ENCODE measurements around the gene TTC27. TPM values are rescaled to one million over a fixed set of nuclear protein-coding genes. Genes with fewer than 3 reads are reported as not detected.
"Not testable (repeated sequence)": the region's sequence is repeated elsewhere in the genome, so short reads cannot be mapped to it uniquely, and the experiment has no call there.

TTC27 gene
- total RNA-seq, 2 experiments from 2014 or later = 34.9 to 37.3 TPM

DNA sequence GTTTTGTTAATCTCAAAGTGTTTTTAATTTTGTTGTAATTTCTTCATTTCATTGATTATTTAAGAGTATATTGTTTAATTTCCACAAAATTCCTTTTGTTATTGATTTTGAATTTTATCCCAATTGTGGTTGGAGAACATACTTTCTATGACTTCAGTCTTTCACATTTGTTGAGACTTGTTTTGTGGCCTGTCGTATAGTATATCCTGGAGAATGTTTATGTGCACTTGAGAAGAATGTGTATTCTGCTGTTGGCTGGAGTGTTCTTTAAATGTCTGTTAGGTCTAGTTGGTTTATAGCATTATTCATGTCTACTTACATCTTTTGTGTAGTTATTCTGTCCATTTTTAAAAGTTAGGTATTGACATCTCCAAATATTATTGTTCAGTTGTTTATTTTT is 120.3 kb downstream of the TTC27 start:
- Mint-ChIP-seq H3K27me3 (no peaks in the 10 kb centered on the region), H3K4me3 (no peak overlapping the region), H3K36me3 (peaks cover 64% of the 10 kb centered on the region), H3K4me1 (peaks cover 12% of the 10 kb centered on the region), H3K27ac (no peak overlapping the region), H3K9me3 (peaks cover 5% of the 10 kb centered on the region)
- DNase-seq = no peak

DNA sequence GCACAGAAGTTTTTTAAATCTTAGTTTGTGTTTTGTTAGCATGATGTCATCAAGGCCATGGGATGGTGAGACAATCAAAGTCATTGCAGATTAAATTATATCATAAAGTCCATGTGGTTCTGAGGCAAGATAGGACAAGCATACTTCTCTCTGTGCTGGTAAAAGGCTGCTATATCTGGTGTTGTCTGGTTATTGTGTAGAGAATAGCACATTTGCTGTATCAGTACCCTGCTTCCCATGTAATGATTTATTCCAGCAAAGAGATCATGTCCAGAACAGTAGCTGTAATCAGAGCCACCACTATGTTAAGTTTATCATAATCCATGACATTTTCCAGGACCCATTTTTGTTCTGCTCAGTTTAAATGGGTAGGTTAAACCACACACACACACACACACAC is 123.0 kb downstream of the TTC27 start:
- no peak overlapping the region for H3K27ac Mint-ChIP-seq
- no peak for DNase-seq
- H3K4me1 Mint-ChIP-seq = peaks cover 2% of the 10 kb centered on the region
- no peaks in the 10 kb centered on the region for H3K27me3 Mint-ChIP-seq
- peaks cover 54% of the 10 kb centered on the region for H3K36me3 Mint-ChIP-seq
- H3K4me3 Mint-ChIP-seq = no peak overlapping the region
- H3K9me3 Mint-ChIP-seq = peaks cover 5% of the 10 kb centered on the region

DNA sequence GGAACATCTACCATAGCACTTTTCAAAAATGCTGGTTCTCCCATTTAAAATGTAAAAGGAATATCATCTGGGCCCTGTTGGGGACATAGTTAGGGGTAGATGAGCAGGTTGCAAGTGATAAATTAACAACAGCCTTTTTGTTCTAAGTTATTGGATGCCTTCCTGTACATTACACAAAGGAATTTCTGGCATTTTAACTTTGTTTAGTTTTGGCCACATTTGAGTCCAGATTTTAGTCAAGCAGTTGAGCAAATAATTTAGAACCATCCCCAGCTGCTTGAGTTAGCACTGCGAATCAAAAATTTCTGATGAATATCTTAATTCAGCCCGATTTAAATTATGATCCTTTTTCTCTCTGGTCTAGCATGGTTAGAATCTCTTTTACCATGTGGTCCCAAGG is 124.4 kb downstream of the TTC27 start:
- H3K9me3 Mint-ChIP-seq = peaks cover 1% of the 10 kb centered on the region
- DNase-seq = no peak
- H3K4me3 Mint-ChIP-seq = no peak overlapping the region
- H3K27me3 Mint-ChIP-seq = no peaks in the 10 kb centered on the region
- peaks cover 48% of the 10 kb centered on the region for H3K36me3 Mint-ChIP-seq
- H3K27ac Mint-ChIP-seq = no peak overlapping the region
- H3K4me1 Mint-ChIP-seq = peaks cover 9% of the 10 kb centered on the region

DNA sequence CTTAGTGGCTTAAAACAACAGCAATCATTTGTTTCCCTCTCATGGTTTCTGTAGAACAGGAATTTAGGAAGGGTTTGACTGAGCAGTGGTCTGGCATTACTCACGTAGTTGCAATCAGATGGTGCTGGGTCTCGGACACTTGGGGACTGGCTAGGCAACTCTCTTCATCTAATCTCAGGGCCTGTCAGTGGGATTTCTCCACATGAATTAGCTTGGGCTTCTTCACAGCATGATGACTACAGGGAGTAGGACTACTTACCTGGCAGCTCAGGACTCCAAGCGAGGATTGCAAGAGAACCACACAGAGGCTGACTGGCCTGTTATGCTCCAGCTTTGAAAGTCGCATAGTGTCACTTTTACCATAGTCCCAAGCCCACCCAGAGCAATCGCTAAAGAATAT is 125.1 kb downstream of the TTC27 start:
- H3K27me3 Mint-ChIP-seq = no peaks in the 10 kb centered on the region
- no peak for DNase-seq
- H3K36me3 Mint-ChIP-seq = peaks cover 46% of the 10 kb centered on the region
- no peak overlapping the region for H3K27ac Mint-ChIP-seq
- no peak overlapping the region for H3K4me3 Mint-ChIP-seq
- H3K4me1 Mint-ChIP-seq = peaks cover 9% of the 10 kb centered on the region
- H3K9me3 Mint-ChIP-seq = no peaks in the 10 kb centered on the region

DNA sequence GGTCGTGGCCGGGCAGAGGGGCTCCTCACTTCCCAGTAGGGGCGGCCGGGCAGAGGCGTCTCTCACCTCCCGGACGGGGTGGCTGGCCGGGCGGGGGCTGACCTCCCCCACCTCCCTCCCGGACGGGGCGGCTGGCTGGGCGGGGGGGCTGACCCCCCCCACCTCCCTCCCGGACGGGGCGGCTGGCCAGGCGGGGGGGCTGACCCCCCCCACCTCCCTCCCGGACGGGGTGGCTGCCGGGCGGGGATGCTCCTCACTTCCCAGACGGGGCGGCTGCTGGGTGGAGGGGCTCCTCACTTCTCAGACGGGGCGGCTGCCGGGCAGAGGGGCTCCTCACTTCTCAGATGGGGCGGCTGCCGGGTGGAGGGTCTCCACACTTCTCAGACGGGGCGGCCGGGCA is 126.8 kb downstream of the TTC27 start:
- peaks cover 12% of the 10 kb centered on the region for H3K4me1 Mint-ChIP-seq
- not testable (repeated sequence) for H3K27ac Mint-ChIP-seq, H3K27me3 Mint-ChIP-seq, H3K9me3 Mint-ChIP-seq, H3K4me3 Mint-ChIP-seq, DNase-seq
- H3K36me3 Mint-ChIP-seq = peaks cover 35% of the 10 kb centered on the region

DNA sequence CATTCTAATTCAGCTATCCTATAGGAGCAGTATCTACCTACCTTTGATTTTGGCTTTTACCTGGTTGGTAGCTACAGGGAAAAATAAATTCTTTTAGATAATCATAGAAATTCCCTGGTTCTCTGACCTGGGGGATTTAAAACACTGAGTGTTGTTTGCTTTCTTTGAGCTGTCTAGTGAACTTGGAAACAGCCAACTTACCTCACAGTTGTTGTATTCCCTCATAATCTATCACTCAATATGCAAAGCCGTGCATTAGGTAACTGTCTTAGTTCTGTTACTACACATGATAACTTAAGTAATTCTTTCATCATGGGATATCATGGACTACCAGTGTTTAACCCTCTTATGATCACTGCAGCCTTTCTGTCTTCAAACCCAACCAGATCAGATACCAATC is 127.8 kb downstream of the TTC27 start:
- DNase-seq = no peak
- H3K4me3 Mint-ChIP-seq = no peak overlapping the region
- H3K36me3 Mint-ChIP-seq = peaks cover 39% of the 10 kb centered on the region
- no peaks in the 10 kb centered on the region for H3K9me3 Mint-ChIP-seq
- H3K27me3 Mint-ChIP-seq = no peaks in the 10 kb centered on the region
- peaks cover 12% of the 10 kb centered on the region for H3K4me1 Mint-ChIP-seq
- H3K27ac Mint-ChIP-seq = no peak overlapping the region

DNA sequence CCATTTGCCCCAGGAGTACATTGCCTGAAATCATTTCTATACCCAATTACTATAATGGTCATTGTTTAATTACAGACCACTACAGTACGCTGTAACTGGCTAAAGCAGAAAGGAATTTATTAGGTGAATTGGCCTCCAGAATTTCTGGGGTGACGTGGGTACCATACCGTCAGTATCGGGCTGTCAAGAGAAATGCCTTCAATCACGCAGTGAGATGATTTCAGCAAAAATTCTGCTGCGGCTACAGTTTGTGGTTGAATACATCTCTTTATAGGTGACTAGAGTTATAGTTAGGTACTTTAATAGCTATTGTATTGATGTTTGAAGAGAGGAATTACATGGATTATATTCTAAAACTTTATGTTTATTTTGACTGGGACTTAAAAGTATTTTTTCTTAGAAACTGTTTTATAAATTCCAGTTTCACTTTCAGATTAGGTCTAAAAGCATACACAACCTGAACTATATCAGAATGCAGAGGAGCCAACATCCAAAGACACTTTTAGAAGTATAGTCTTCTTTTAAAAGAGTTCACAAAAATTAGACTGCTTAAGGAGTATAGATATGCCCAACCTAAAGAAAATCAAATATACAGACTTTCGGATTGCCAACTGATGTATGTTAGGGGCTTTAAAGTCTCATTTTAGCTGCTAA is 128.4 kb downstream of the TTC27 start:
- Mint-ChIP-seq H3K36me3 (peaks cover 45% of the 10 kb centered on the region), H3K27ac (peak overlapping the region; percentile 17), H3K4me1 (peaks cover 12% of the 10 kb centered on the region), H3K27me3 (no peaks in the 10 kb centered on the region), H3K4me3 (peak overlapping the region; percentile 32), H3K9me3 (no peaks in the 10 kb centered on the region)
- DNase-seq = no peak

DNA sequence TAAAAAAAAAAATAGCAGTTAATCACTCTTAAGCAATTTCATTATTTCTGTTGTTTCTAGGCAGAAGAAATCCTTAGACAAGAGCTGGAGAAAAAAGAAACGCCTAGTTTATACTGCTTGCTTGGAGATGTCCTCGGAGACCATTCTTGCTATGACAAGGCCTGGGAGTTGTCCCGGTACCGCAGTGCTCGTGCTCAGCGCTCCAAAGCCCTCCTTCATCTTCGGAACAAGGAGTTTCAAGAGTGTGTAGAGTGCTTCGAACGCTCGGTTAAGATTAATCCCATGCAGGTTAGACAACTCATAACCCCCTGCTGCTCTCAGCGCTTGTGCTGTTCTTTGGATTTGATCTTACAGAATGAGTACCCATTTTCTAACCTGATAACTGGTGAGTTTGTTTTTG is 130.4 kb downstream of the TTC27 start:
- no peak overlapping the region for H3K4me3 Mint-ChIP-seq
- DNase-seq = no peak
- H3K27me3 Mint-ChIP-seq = no peaks in the 10 kb centered on the region
- H3K36me3 Mint-ChIP-seq = peaks cover 43% of the 10 kb centered on the region
- H3K9me3 Mint-ChIP-seq = no peaks in the 10 kb centered on the region
- H3K4me1 Mint-ChIP-seq = peaks cover 12% of the 10 kb centered on the region
- H3K27ac Mint-ChIP-seq = no peak overlapping the region

DNA sequence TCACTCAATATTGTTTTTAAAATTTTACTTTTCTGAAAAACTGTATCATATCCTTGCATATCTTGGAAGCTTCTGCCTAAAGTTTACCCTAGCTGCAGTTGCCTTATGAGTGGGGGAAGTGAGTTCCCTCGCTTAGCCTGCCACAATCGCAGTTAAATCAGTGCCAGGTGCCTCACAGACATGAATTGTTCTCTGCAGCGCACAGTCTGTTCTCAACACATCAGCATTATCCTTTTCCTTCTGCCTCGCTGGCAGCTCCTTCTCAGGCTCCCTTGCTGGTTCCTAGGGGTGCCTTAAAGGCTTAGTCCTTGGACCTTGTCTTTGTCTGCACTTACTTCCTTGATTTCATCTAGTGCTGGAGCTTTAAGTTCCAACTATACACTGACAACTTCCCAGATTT is 132.8 kb downstream of the TTC27 start:
- Mint-ChIP-seq H3K36me3 (peaks cover 40% of the 10 kb centered on the region), H3K27ac (no peak overlapping the region), H3K4me1 (peaks cover 16% of the 10 kb centered on the region), H3K27me3 (no peaks in the 10 kb centered on the region), H3K4me3 (no peak overlapping the region), H3K9me3 (no peaks in the 10 kb centered on the region)
- no peak for DNase-seq

DNA sequence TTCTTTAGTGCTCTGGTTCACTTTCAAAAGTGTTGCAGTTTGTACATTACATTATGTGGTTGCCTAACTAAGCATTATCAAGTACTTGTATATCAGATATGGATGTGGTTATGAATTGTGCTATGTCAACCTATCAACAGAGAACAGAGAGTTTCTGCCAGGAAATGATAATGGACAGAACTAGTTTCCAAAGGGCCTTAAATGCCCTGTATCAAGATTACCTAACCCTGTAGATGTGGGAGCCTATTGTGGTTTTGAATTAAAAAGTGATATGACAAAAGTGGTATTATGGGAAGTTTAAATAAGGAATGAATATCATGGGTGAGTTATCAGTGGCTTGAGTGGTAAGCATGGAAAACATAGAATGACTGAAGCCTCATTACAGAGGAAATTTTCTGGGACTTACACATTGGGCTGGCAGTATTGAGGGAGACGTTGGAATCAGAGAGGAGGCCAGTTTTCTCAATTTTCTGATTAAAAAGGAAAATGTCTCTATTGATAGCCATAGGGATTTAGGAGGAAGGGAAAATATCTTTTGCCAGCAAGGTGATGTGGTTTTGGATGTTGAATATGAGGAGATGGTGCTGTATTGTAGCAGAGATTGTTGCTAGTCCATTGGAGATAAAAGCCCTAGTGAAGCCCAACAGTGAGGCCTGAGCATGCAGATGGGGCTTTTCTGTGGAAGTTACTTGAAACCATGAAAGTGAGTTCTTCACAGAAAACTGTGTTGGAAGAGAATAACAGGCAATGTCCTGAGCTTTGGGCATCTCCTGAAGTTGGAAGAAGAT is 140.7 kb downstream of the TTC27 start:
- Mint-ChIP-seq H3K27me3 (no peaks in the 10 kb centered on the region), H3K9me3 (no peaks in the 10 kb centered on the region), H3K4me1 (peaks cover 4% of the 10 kb centered on the region), H3K4me3 (no peak overlapping the region), H3K36me3 (peaks cover 13% of the 10 kb centered on the region), H3K27ac (no peak overlapping the region)
- DNase-seq = no peak

DNA sequence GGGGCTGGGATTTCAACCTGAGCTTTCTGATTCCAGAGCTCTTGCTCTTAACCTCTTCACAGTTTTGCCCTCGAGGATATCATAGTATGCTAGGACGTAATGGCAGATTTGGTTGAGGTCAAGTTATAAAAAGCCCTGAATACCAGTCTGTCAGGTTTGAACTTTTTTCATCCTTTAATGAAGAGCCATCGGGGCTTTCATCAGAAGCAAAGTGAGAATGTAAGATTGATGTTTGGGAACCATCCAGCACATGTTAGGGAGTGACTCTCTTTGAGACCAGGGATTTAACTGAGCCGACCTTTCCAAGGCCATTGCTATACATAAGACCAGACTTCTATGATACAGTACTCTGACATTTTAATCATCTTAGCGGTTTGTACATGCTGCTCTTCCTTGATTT is 142.5 kb downstream of the TTC27 start:
- no peaks in the 10 kb centered on the region for H3K9me3 Mint-ChIP-seq

DNA sequence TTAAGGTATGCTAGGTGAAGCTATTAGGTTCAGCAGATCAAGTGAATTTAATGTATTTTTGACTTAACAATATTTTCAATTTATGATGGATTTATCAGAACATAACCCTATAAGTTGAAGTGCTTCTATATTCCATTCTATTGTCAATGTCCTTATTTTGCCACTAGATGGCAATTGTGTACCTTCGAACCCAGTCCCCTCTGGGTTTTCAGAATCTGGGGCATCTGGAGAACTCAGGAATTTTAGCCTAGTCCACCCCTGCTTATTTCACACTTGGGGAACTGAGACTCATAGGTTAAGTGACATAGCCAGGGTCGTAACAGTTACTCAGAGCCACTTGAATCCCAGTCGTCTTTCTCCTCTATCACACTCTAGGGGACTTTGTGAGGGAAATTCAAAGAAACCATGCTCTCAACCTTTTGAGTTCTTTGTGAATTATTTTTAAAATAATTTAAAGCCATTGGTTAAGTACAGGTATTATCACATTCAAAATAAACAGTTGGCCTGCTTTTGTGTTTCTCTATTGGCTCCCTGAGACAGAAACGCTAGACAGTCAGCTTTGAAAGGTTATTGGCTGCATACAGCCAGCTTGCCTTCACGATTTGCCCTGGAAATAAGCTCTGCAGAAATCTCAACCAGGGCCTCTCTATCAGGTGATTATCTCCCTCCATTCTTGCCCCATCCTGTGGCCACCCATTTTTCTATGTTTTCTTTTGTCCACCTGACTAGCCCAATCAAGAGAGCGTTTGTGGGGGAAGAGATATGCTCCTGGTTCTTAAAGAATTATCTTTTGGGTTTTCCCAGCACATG is 145.0 kb downstream of the TTC27 start:
- Mint-ChIP-seq H3K9me3 (peaks cover 3% of the 10 kb centered on the region), H3K27me3 (no peaks in the 10 kb centered on the region), H3K4me1 (peaks cover 2% of the 10 kb centered on the region)

More for the DNA sequence above, 142.5 kb downstream of the TTC27 start:
- Mint-ChIP-seq H3K27me3 (no peaks in the 10 kb centered on the region), H3K27ac (no peak overlapping the region), H3K36me3 (peaks cover 19% of the 10 kb centered on the region), H3K4me1 (peaks cover 2% of the 10 kb centered on the region), H3K4me3 (no peak overlapping the region)
- no peak for DNase-seq

DNA sequence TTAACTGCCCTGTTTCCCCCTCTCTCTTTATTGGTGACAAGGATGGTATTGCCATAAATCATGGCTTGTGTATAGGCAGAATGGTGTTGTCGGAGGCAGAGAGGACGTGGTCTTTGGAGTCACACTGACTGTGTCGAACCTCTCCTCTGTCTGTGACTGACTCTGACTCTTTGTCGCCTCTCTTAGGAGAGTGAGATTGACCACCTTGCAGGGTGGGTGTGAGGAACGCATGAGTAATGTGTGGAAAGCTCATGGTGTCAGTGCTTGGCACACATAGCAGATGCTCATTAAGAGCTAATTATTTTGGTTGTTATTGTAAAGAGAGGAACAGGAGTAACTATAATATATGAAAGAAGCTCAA is 145.6 kb downstream of the TTC27 start:
- Mint-ChIP-seq H3K4me1 (peaks cover 2% of the 10 kb centered on the region), H3K9me3 (peaks cover 5% of the 10 kb centered on the region), H3K27ac (no peak overlapping the region), H3K27me3 (no peaks in the 10 kb centered on the region), H3K4me3 (no peak overlapping the region), H3K36me3 (peaks cover 40% of the 10 kb centered on the region)
- no peak for DNase-seq

More for the DNA sequence above, 145.0 kb downstream of the TTC27 start:
- DNase-seq = no peak
- no peak overlapping the region for H3K27ac Mint-ChIP-seq
- peaks cover 35% of the 10 kb centered on the region for H3K36me3 Mint-ChIP-seq
- H3K4me3 Mint-ChIP-seq = no peak overlapping the region

DNA sequence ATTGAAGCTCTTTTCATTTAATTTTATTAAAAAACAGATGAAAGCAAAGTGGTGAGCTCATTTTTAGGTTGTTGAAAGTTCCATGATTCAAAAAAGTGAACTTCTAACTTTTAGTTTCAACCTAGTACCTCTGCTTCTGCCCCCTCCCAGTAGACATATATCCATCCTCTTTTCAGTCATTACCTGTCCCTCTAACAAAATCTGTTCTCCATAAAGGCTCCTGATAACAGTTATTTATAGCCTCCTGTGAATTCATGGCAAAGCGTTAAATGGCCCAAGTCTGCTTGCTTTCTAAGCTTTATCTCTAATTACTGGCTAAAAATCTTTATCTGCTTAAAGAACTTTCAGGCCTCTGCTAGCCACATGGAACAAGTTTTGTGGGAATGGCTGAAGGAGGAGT is 148.1 kb downstream of the TTC27 start:
- H3K36me3 Mint-ChIP-seq = peaks cover 63% of the 10 kb centered on the region
- H3K4me3 Mint-ChIP-seq = no peak overlapping the region
- peaks cover 2% of the 10 kb centered on the region for H3K4me1 Mint-ChIP-seq
- no peak overlapping the region for H3K27ac Mint-ChIP-seq
- DNase-seq = no peak
- no peaks in the 10 kb centered on the region for H3K27me3 Mint-ChIP-seq
- peaks cover 12% of the 10 kb centered on the region for H3K9me3 Mint-ChIP-seq

DNA sequence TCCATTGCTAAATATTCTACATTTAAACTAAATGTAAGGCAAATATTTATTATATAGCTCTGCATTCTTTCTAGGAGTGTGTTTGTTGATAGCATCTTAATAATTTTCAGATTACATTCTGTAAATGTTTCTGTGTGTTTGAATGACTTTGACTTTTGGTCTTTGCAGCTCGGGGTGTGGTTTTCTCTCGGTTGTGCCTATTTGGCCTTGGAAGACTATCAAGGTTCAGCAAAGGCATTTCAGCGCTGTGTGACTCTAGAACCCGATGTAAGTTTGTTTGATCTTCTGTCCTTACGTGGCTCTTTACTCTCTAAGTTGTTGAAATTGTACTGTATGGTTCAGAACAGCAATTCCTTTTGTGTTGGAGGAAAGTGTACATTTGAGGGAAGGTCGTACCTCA is 149.9 kb downstream of the TTC27 start:
- DNase-seq = no peak
- Mint-ChIP-seq H3K27me3 (no peaks in the 10 kb centered on the region), H3K36me3 (peaks cover 72% of the 10 kb centered on the region), H3K9me3 (peaks cover 14% of the 10 kb centered on the region), H3K4me3 (no peak overlapping the region), H3K27ac (no peak overlapping the region), H3K4me1 (peaks cover 2% of the 10 kb centered on the region)

Data from activated naive CD8-positive, alpha-beta T cell treated with anti-CD3 and anti-CD28 coated beads for 36 hours (primary cell).